Spleen (tissue), 11 donors: ENCODE data around the gene PSD. TPM values are rescaled to one million over a fixed set of nuclear protein-coding genes. Genes with fewer than 3 reads are reported as not detected.

ENCODE experiments used
- DNase-seq: peaks from one replicate; pipeline ENCODE4 v3.0.0-alpha.2; 2020
- H3K27ac ChIP-seq, 8 donors: fragments of 200-600 bp; sonication (generic) in 7 of 8; 1 replicate in 4 of 8; 2 replicates in 4 of 8; pipeline versions ENCODE4 v1.5.0 to v1.8.0; 2016 to 2021; ENCODE audit warnings: inconsistent platforms in 4 of 8, mild to moderate bottlenecking in 4 of 8, moderate library complexity in 1 of 8
- H3K27me3 ChIP-seq, 7 donors: fragments of 200-600 bp; sonication (generic) in 6 of 7; replicated peaks in 1 of 7; 1 replicate in 4 of 7; 2 replicates in 3 of 7; pipeline versions ENCODE4 v1.5.0 to v1.8.0; 2016 to 2021; ENCODE audit warnings: inconsistent platforms in 3 of 7, mild to moderate bottlenecking in 1 of 7
- H3K36me3 ChIP-seq, 6 donors: fragments of 200-600 bp; sonication (generic) in 5 of 6; 1 replicate in 4 of 6; 2 replicates in 2 of 6; pipeline versions ENCODE4 v1.5.0 to v1.8.0; 2016 to 2021; ENCODE audit warnings: inconsistent platforms in 2 of 6
- H3K4me1 ChIP-seq, 6 donors: fragments of 200-600 bp; sonication (generic) in 5 of 6; 1 replicate in 3 of 6; 2 replicates in 3 of 6; pipeline versions ENCODE4 v1.5.0 to v1.8.0; 2016 to 2021; ENCODE audit warnings: inconsistent platforms in 3 of 6
- H3K4me3 ChIP-seq, 8 donors: fragments of 200-600 bp; sonication (generic) in 7 of 8; 1 replicate in 4 of 8; 2 replicates in 4 of 8; pipeline versions ENCODE4 v1.5.0 to v1.8.0; 2016 to 2021; ENCODE audit warnings: inconsistent platforms in 4 of 8, mild to moderate bottlenecking in 4 of 8, moderate library complexity in 2 of 8
- H3K9me3 ChIP-seq, 8 donors: fragments of 200-600 bp; sonication (generic) in 7 of 8; 1 replicate in 4 of 8; 2 replicates in 4 of 8; pipeline versions ENCODE4 v1.5.0 to v1.8.0; 2016 to 2021; ENCODE audit warnings: inconsistent platforms in 4 of 8
- CTCF ChIP-seq, 11 experiments: fragments of 200-600 bp in 7 of 11; fragments of 450-650 bp in 4 of 11; sonication (generic) in 4 of 11; IDR thresholded peaks in 8 of 11; conservative IDR thresholded peaks in 3 of 11; 1 replicate in 7 of 11; 2 replicates in 4 of 11; pipeline versions ENCODE4 v1.4.0 to v1.8.0; 2016 to 2021; ENCODE audit warnings: antibody characterized with exemption in 11 of 11, inconsistent platforms in 4 of 11, mild to moderate bottlenecking in 1 of 11
- POLR2A ChIP-seq, 3 donors: fragments of 450-650 bp; IDR thresholded peaks; one replicate each; pipeline ENCODE4 v1.5.1; 2017; ENCODE audit warnings: antibody characterized with exemption in 3 of 3, mild to moderate bottlenecking in 1 of 3
- POLR2AphosphoS5 ChIP-seq, 3 donors: sonication (generic); formaldehyde crosslinking; IDR thresholded peaks; one replicate each; pipeline ENCODE4 v1.5.1; 2017; ENCODE audit warnings: antibody characterized with exemption in 3 of 3
- WGBS, 5 donors: extraction: QIAGEN DNeasy Blood & Tissue Kit in 3 of 5; methylation state at CpG; one replicate each; pipeline versions ENCODE4 v1.1.5 to v1.1.7; 2013 to 2018; 5-methylcytosine and 5-hydroxymethylcytosine counted together
- intact Hi-C: fragments of 100-400 bp; cut with DNase I; formaldehyde crosslinking; loops from one replicate; pipeline ENCODE4 v1.15.0; 2023; ENCODE audit warnings: low total_unique reads
- polyA plus RNA-seq, 3 donors: library from polyadenylated mRNA; stranded (reverse); fragments of 200-250 nt; gene quantifications; one replicate each; pipeline ENCODE4 v1.2.1, GENCODE V29; 2013
- total RNA-seq, 7 donors: library from RNA; depleted of rRNA in 3 of 7; stranded (reverse); fragments of >200 nt in 3 of 7; fragmentation: NEBNext Ultra II Directional in 4 of 7; extraction: Animal tissue kit (Norgen Biotek cat#: 25700) in 4 of 7; gene quantifications; one replicate each; pipeline versions ENCODE4 v1.1.0 to v1.2.1, GENCODE V29; 2016 to 2021
- donor health status: healthy with polysubstance abuse.
- donor health status: DM: no; HTN: no; CAD: no; lungs with moderate emphysema.
- donor health status: DM: no; HTN: no; CAD: no.
- donor health status: Bipolar disorder and iron deficiency.
- donor health status: healthy.
- donor health status: DM: no; HTN: no; CAD: no.
- donor health status: DM: yes; HTN: yes; CAD: no.

The PSD gene
- total and polyA plus RNA-seq, 10 donors: 0.59 to 2.5 (median 1.2) TPM

GRCh38 chr10:102450124-102450373, 31.5 kb upstream of the PSD start:
- no peak for DNase-seq
- H3K36me3 ChIP-seq: peaks cover 0 to 24% (median 3%) of the 10 kb centered on the region in 6 donors
- no peaks in the 10 kb centered on the region for H3K9me3 ChIP-seq
- peak overlapping the region; percentile 67 to 95 (median 88) for H3K27ac ChIP-seq
- H3K4me1 ChIP-seq: peaks cover 8 to 55% (median 35%) of the 10 kb centered on the region in 6 donors
- intact Hi-C loops: no loop called here
- TF ChIP-seq POLR2A (IDR thresholded peaks at IDR 0.05) (peak in 2 of 3 donors; percentile 53 to 67), CTCF (IDR thresholded peaks at IDR 0.05 in 8 of 11, conservative IDR thresholded peaks at IDR 0.05 in 3 of 11) (no peak)
- WGBS, 5 donors: 0 to 2% (median 1%) methylated on average over 11 of the region's 11 CpGs
- H3K27me3 ChIP-seq: no peaks in the 10 kb centered on the region
- peak overlapping the region; percentile 63 to 98 (median 81) for H3K4me3 ChIP-seq

- Histone ChIP-seq H3K27me3 (no peaks in the 10 kb centered on the region), H3K27ac (peak overlapping the region; percentile 67 to 95 (median 88)), H3K4me3 (peak overlapping the region; percentile 63 to 98 (median 81)), H3K4me1 (peaks cover 8 to 50% (median 33%) of the 10 kb centered on the region in 6 donors), H3K36me3 (peaks cover 0 to 21% (median 0%) of the 10 kb centered on the region in 6 donors), H3K9me3 (no peaks in the 10 kb centered on the region)
- 5 to 8% (median 8%) methylated on average over 29 to 30 of the region's 30 CpGs for WGBS, 5 donors
- peak; percentile 95 for DNase-seq
- intact Hi-C loops: no loop called here
- TF ChIP-seq CTCF (IDR thresholded peaks at IDR 0.05 in 8 of 11, conservative IDR thresholded peaks at IDR 0.05 in 3 of 11): no peak
- no peak for TF ChIP-seq POLR2A (IDR thresholded peaks at IDR 0.05)
- no peak for TF ChIP-seq POLR2AphosphoS5 (IDR thresholded peaks at IDR 0.05)
Observed at GRCh38 chr10:102449321-102450123, 30.9 kb upstream of the PSD start.

GRCh38 chr10:102444851-102445250, 26.3 kb upstream of the PSD start:
- no peaks in the 10 kb centered on the region for H3K36me3 ChIP-seq
- H3K27ac ChIP-seq: no peak overlapping the region
- TF ChIP-seq POLR2AphosphoS5 (IDR thresholded peaks at IDR 0.05) (no peak), CTCF (IDR thresholded peaks at IDR 0.05 in 8 of 11, conservative IDR thresholded peaks at IDR 0.05 in 3 of 11) (no peak), POLR2A (IDR thresholded peaks at IDR 0.05) (no peak)
- no peak for DNase-seq
- intact Hi-C loops: no loop called here
- H3K4me3 ChIP-seq: no peak overlapping the region
- peaks cover 0 to 9% (median 6%) of the 10 kb centered on the region in 6 donors for H3K4me1 ChIP-seq
- H3K27me3 ChIP-seq: no peaks in the 10 kb centered on the region
- no peaks in the 10 kb centered on the region for H3K9me3 ChIP-seq
- 63 to 80% (median 64%) methylated on average over 2 of the region's 2 CpGs for WGBS, 5 donors

GRCh38 chr10:102438374-102438773, 19.8 kb upstream of the PSD start:
- Histone ChIP-seq H3K4me1 (peaks cover 8 to 37% (median 28%) of the 10 kb centered on the region in 6 donors), H3K27me3 (peaks cover 0 to 9% (median 0%) of the 10 kb centered on the region in 7 donors), H3K9me3 (no peaks in the 10 kb centered on the region), H3K36me3 (no peaks in the 10 kb centered on the region), H3K27ac (no peak overlapping the region), H3K4me3 (no peak overlapping the region)
- no peak for TF ChIP-seq POLR2A (IDR thresholded peaks at IDR 0.05)
- TF ChIP-seq POLR2AphosphoS5 (IDR thresholded peaks at IDR 0.05): no peak
- no peak for TF ChIP-seq CTCF (IDR thresholded peaks at IDR 0.05 in 8 of 11, conservative IDR thresholded peaks at IDR 0.05 in 3 of 11)
- WGBS, 5 donors: 31 to 56% (median 35%) methylated on average over 1 of the region's 1 CpG
- no peak for DNase-seq
- intact Hi-C loops: no loop called here
